ENCODE measurements around the gene TNRC6B. TPM values are rescaled to one million over a fixed set of nuclear protein-coding genes. Genes with fewer than 3 reads are reported as not detected.

The TNRC6B gene
- polyA plus RNA-seq, 1 donor (not counting 4 experiments of a cell fraction or from before 2014, with no cell fraction given), result 5.6 TPM

DNA sequence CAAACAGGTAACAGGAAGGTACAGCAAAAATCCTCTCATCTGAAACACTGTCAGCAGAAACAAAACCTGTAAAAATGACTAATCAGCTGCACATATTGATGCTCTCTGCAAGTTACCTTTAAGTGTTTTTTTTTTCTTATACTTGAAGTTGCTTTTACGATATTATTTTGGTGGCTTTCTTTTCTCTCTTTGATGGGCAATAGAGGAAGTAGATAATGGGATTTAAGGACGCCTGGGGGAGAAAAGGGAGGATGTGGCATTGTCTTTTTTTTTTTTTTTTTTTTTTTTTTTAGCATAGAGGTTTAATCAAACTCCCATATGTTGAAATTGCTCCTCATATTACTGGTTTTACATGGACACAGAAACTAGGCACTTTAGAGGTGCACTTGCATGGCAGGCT lies 157.2 kb downstream of the TNRC6B start:
- Histone ChIP-seq H3K9ac (ENCODE audit: control insufficient read depth, extremely low read depth, insufficient read depth, low read length) (no peak overlapping the region), H3K4me2 (ENCODE audit: control insufficient read depth, extremely low read depth, insufficient read depth, low read depth, low read length) (no peak overlapping the region), H3K27me3 (ENCODE audit: control insufficient read depth, extremely low read depth, insufficient read depth, low read length) (no peaks in the 10 kb centered on the region), H3K4me3 (ENCODE audit: control insufficient read depth in 2 of 3, extremely low read depth in 1 of 3, insufficient read depth in 2 of 3, low read depth in 1 of 3, low read length in 3 of 3) (no peak overlapping the region), H3K9me3 (ENCODE audit: control insufficient read depth, low read depth, low read length) (no peaks in the 10 kb centered on the region), H4K20me1 (ENCODE audit: control insufficient read depth, extremely low read depth, insufficient read depth, low read length) (no peaks in the 10 kb centered on the region), H3K36me3 (ENCODE audit: control insufficient read depth in 2 of 2, extremely low read depth in 1 of 2, insufficient read depth in 2 of 2, low read length in 2 of 2) (peaks cover 0 to 5% of the 10 kb centered on the region in 2 experiments), H3K79me2 (ENCODE audit: control insufficient read depth, insufficient read depth, low read length) (no peaks in the 10 kb centered on the region), H2AFZ (ENCODE audit: control insufficient read depth, low read length) (no peak overlapping the region), H3K27ac (ENCODE audit: control insufficient read depth, insufficient read depth, low read length) (no peak overlapping the region), H3K9me1 (ENCODE audit: control insufficient read depth, extremely low read depth, insufficient read depth, low read length) (no peaks in the 10 kb centered on the region), H3K4me1 (ENCODE audit: control insufficient read depth, extremely low read depth, insufficient read depth, low read length) (no peaks in the 10 kb centered on the region)
- dilution Hi-C loops (cut with MboI; ENCODE audit: extremely low pct_ligation_motif_present, low sequenced_read_pairs), result no loop called here
- no peak for DNase-seq (ENCODE audit: low read depth, low spot score)
- no peak for TF ChIP-seq EZH2 (IDR thresholded peaks at IDR 0.05; ENCODE audit: low read length)
- TF ChIP-seq, protein P1, sequence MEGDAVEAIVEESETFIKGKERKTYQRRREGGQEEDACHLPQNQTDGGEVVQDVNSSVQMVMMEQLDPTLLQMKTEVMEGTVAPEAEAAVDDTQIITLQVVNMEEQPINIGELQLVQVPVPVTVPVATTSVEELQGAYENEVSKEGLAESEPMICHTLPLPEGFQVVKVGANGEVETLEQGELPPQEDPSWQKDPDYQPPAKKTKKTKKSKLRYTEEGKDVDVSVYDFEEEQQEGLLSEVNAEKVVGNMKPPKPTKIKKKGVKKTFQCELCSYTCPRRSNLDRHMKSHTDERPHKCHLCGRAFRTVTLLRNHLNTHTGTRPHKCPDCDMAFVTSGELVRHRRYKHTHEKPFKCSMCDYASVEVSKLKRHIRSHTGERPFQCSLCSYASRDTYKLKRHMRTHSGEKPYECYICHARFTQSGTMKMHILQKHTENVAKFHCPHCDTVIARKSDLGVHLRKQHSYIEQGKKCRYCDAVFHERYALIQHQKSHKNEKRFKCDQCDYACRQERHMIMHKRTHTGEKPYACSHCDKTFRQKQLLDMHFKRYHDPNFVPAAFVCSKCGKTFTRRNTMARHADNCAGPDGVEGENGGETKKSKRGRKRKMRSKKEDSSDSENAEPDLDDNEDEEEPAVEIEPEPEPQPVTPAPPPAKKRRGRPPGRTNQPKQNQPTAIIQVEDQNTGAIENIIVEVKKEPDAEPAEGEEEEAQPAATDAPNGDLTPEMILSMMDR (optimal IDR thresholded peaks at IDR 0.05 in 1 of 3, IDR thresholded peaks at IDR 0.05 in 1 of 3, conservative IDR thresholded peaks at IDR 0.05 in 1 of 3; ENCODE audit: extremely low read depth in 1 of 3, insufficient read depth in 2 of 3, low read length in 3 of 3), result no peak
- no peak for FAIRE-seq

DNA sequence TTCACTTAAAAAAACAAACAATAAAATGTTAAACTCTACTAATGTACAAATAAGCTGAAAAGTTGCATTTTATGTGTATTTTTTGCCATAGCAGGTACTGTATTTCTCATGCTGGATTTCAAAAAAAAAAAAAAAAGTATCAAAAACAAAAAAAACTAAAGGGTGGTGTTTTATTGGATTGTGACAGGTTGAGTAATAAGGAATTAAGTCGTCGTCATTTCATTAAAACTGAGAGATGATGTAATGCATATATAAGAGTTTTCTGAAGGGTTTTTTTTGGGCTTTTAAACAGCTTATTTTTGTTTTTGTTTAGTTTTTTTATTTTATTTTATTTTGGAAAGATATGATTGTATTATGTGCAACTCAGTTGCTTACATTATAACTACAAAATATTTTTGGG lies 157.6 kb downstream of the TNRC6B start:
- Histone ChIP-seq H3K4me1 (ENCODE audit: control insufficient read depth, extremely low read depth, insufficient read depth, low read length) (no peaks in the 10 kb centered on the region), H3K79me2 (ENCODE audit: control insufficient read depth, insufficient read depth, low read length) (no peaks in the 10 kb centered on the region), H3K4me2 (ENCODE audit: control insufficient read depth, extremely low read depth, insufficient read depth, low read depth, low read length) (no peak overlapping the region), H3K9me3 (ENCODE audit: control insufficient read depth, low read depth, low read length) (no peaks in the 10 kb centered on the region), H3K4me3 (ENCODE audit: control insufficient read depth in 2 of 3, extremely low read depth in 1 of 3, insufficient read depth in 2 of 3, low read depth in 1 of 3, low read length in 3 of 3) (no peak overlapping the region), H4K20me1 (ENCODE audit: control insufficient read depth, extremely low read depth, insufficient read depth, low read length) (no peaks in the 10 kb centered on the region), H3K9ac (ENCODE audit: control insufficient read depth, extremely low read depth, insufficient read depth, low read length) (no peak overlapping the region), H3K27me3 (ENCODE audit: control insufficient read depth, extremely low read depth, insufficient read depth, low read length) (no peaks in the 10 kb centered on the region), H3K9me1 (ENCODE audit: control insufficient read depth, extremely low read depth, insufficient read depth, low read length) (no peaks in the 10 kb centered on the region), H2AFZ (ENCODE audit: control insufficient read depth, low read length) (no peak overlapping the region), H3K36me3 (ENCODE audit: control insufficient read depth in 2 of 2, extremely low read depth in 1 of 2, insufficient read depth in 2 of 2, low read length in 2 of 2) (peaks cover 0 to 5% of the 10 kb centered on the region in 2 experiments), H3K27ac (ENCODE audit: control insufficient read depth, insufficient read depth, low read length) (no peak overlapping the region)
- FAIRE-seq (no peak), DNase-seq (ENCODE audit: low read depth, low spot score) (no peak)
- dilution Hi-C loops (cut with MboI; ENCODE audit: extremely low pct_ligation_motif_present, low sequenced_read_pairs), result no loop called here
- TF ChIP-seq, protein P1 (optimal IDR thresholded peaks at IDR 0.05 in 1 of 3, IDR thresholded peaks at IDR 0.05 in 1 of 3, conservative IDR thresholded peaks at IDR 0.05 in 1 of 3; ENCODE audit: extremely low read depth in 1 of 3, insufficient read depth in 2 of 3, low read length in 3 of 3), result no peak
- no peak for TF ChIP-seq EZH2 (IDR thresholded peaks at IDR 0.05; ENCODE audit: low read length)

All from keratinocyte (primary cell).